KMS-11 (cell line): ENCODE results near the gene MFSD2A.
"Not testable (repeated sequence)": the region's sequence is repeated elsewhere in the genome, so short reads cannot be mapped to it uniquely, and the experiment has no call there.

Source experiments
- H2AFZ ChIP-seq: fragments of 200-600 bp; sonication (generic); 2 replicates; pipeline ENCODE4 v1.6.1; 2016; ENCODE audit warnings: antibody characterized with exemption, mixed run types, low read depth
- H3K27ac ChIP-seq: fragments of 200-600 bp; sonication (generic); 2 replicates; pipeline ENCODE4 v1.6.1; 2016; ENCODE audit warnings: mild to moderate bottlenecking, mixed run types
- H3K27me3 ChIP-seq: fragments of 200-600 bp; sonication (generic); 2 replicates; pipeline ENCODE4 v1.6.1; 2017; ENCODE audit warnings: mild to moderate bottlenecking, low read depth, mixed run types, moderate library complexity; ENCODE audit not compliant: insufficient read depth
- H3K36me3 ChIP-seq: fragments of 200-600 bp; sonication (generic); 2 replicates; pipeline ENCODE4 v1.6.1; 2017; ENCODE audit warnings: mild to moderate bottlenecking, mixed run types; ENCODE audit not compliant: insufficient read depth
- H3K4me1 ChIP-seq: fragments of 200-600 bp; sonication (generic); 2 replicates; pipeline ENCODE4 v1.6.1; 2016; ENCODE audit warnings: mild to moderate bottlenecking, low read depth, mixed run types; ENCODE audit not compliant: poor library complexity, severe bottlenecking
- H3K4me2 ChIP-seq: fragments of 200-600 bp; sonication (generic); 2 replicates; pipeline ENCODE4 v1.7.0; 2016; ENCODE audit warnings: mild to moderate bottlenecking, mixed run types
- H3K4me3 ChIP-seq: fragments of 200-600 bp; sonication (generic); IDR thresholded peaks from 2 replicates; pipeline ENCODE4 v1.6.1; 2017; ENCODE audit warnings: low read depth, low read length, mixed read lengths; ENCODE audit not compliant: insufficient read depth
- H3K79me2 ChIP-seq: fragments of 200-600 bp; sonication (generic); 2 replicates; pipeline ENCODE4 v1.6.1; 2016; ENCODE audit warnings: low read depth, mixed run types; ENCODE audit not compliant: insufficient read depth
- H3K9ac ChIP-seq: fragments of 200-600 bp; sonication (generic); 2 replicates; pipeline ENCODE4 v1.6.1; 2016; ENCODE audit warnings: mild to moderate bottlenecking, mixed run types
- H4K20me1 ChIP-seq: fragments of 200-600 bp; sonication (generic); 2 replicates; pipeline ENCODE4 v1.6.1; 2016; ENCODE audit warnings: mild to moderate bottlenecking, mixed run types; ENCODE audit not compliant: insufficient read depth
- TF ChIP-seq, protein P1 (sequence below): fragments of 200-600 bp; sonication (generic); conservative IDR thresholded peaks from 2 replicates; pipeline ENCODE4 v1.6.1; 2017; ENCODE audit warnings: low read depth, mild to moderate bottlenecking, antibody characterized with exemption, low read length, moderate library complexity, mixed read lengths

MFSD2A gene

DNA sequence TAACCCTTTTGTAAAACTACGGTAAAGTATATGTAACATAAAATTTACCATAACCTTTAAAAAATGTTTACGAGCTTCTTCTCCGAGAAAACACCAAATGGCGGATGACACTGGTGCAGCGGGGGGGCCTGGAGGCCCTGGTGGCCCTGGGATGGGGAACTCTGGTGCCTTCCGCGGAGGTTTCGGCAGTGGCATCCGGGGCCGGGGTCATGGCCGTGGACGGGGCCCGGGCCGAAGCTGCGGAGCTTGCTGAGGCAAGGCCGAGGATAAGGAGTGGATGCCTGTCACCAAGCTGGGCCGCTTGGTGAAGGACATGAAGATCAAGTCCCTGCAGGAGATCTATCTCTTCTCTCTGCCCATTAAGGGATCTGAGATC, 7.5 kb downstream of the MFSD2A start:
- H4K20me1 ChIP-seq: no peaks in the 10 kb centered on the region
- H3K27ac ChIP-seq: no peak overlapping the region
- no peaks in the 10 kb centered on the region for H3K4me1 ChIP-seq
- TF ChIP-seq, protein P1, sequence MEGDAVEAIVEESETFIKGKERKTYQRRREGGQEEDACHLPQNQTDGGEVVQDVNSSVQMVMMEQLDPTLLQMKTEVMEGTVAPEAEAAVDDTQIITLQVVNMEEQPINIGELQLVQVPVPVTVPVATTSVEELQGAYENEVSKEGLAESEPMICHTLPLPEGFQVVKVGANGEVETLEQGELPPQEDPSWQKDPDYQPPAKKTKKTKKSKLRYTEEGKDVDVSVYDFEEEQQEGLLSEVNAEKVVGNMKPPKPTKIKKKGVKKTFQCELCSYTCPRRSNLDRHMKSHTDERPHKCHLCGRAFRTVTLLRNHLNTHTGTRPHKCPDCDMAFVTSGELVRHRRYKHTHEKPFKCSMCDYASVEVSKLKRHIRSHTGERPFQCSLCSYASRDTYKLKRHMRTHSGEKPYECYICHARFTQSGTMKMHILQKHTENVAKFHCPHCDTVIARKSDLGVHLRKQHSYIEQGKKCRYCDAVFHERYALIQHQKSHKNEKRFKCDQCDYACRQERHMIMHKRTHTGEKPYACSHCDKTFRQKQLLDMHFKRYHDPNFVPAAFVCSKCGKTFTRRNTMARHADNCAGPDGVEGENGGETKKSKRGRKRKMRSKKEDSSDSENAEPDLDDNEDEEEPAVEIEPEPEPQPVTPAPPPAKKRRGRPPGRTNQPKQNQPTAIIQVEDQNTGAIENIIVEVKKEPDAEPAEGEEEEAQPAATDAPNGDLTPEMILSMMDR: no peak
- no peak overlapping the region for H3K4me2 ChIP-seq
- H3K79me2 ChIP-seq: no peaks in the 10 kb centered on the region
- no peaks in the 10 kb centered on the region for H3K27me3 ChIP-seq
- no peaks in the 10 kb centered on the region for H3K36me3 ChIP-seq
- no peak overlapping the region for H3K4me3 ChIP-seq
- no peak overlapping the region for H2AFZ ChIP-seq
- no peak overlapping the region for H3K9ac ChIP-seq

- H3K27me3 ChIP-seq, H3K4me1 ChIP-seq, H2AFZ ChIP-seq, H3K4me3 ChIP-seq, H3K4me2 ChIP-seq, H3K36me3 ChIP-seq, H3K79me2 ChIP-seq, H3K27ac ChIP-seq, H3K9ac ChIP-seq, H4K20me1 ChIP-seq: not testable (repeated sequence)
Observed at GRCh38 chr1:39962964-39963363, 8.0 kb downstream of the MFSD2A start.

GRCh38 chr1:39964552-39964951, 9.6 kb downstream of the MFSD2A start:
- Histone ChIP-seq H3K9ac (no peak overlapping the region), H2AFZ (no peak overlapping the region), H3K4me1 (no peaks in the 10 kb centered on the region), H3K27ac (no peak overlapping the region), H3K4me3 (no peak overlapping the region), H3K4me2 (no peak overlapping the region), H3K79me2 (no peaks in the 10 kb centered on the region), H4K20me1 (no peaks in the 10 kb centered on the region), H3K36me3 (no peaks in the 10 kb centered on the region), H3K27me3 (no peaks in the 10 kb centered on the region)
- TF ChIP-seq, protein P1: no peak

- Histone ChIP-seq H3K4me1 (no peaks in the 10 kb centered on the region), H3K4me3 (no peak overlapping the region), H3K36me3 (no peaks in the 10 kb centered on the region), H2AFZ (no peak overlapping the region), H3K79me2 (no peaks in the 10 kb centered on the region), H3K27ac (no peak overlapping the region), H4K20me1 (no peaks in the 10 kb centered on the region), H3K27me3 (no peaks in the 10 kb centered on the region), H3K4me2 (no peak overlapping the region), H3K9ac (no peak overlapping the region)
- TF ChIP-seq, protein P1: no peak
Observed at GRCh38 chr1:39965044-39965443, 10.1 kb downstream of the MFSD2A start.

GRCh38 chr1:39969048-39969447, 14.1 kb downstream of the MFSD2A start:
- Histone ChIP-seq H3K79me2 (no peaks in the 10 kb centered on the region), H4K20me1 (no peaks in the 10 kb centered on the region), H2AFZ (no peak overlapping the region), H3K36me3 (no peaks in the 10 kb centered on the region), H3K4me2 (no peak overlapping the region), H3K9ac (no peak overlapping the region), H3K4me3 (no peak overlapping the region), H3K4me1 (no peaks in the 10 kb centered on the region), H3K27ac (no peak overlapping the region), H3K27me3 (no peaks in the 10 kb centered on the region)
- TF ChIP-seq, protein P1: no peak
